DMS153 treated with DMSO at 0.1 percent for 48 hours (cell line): ENCODE measurements around the gene RAB3C.
"Not testable (repeated sequence)": the region's sequence is repeated elsewhere in the genome, so short reads cannot be mapped to it uniquely, and the experiment has no call there.

Experiments used
- DNase-seq: peaks from one replicate; lab custom pipeline; 2025; ENCODE audit not compliant: unreplicated experiment; lab: John Stamatoyannopoulos, UW

RAB3C gene

DNA sequence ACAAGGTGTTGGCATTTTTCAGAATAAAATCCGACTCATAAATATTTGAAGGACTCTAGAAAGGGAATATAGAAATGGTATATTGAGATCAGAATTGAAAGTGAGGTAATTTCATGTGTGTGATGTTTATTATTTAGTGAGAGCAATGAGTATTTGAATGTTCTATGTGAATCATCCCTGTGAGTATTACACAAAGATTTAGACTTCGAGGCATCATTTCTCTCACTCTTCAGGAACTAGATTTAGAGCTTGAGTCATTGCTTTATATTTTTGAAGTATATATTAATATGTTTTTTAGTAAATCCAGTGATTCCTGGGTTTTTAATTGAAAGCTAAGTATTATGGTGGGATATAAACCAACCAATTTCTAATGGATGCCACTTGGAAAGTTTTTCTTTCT is 91.2 kb downstream of the RAB3C start:
- no peak for DNase-seq

DNA sequence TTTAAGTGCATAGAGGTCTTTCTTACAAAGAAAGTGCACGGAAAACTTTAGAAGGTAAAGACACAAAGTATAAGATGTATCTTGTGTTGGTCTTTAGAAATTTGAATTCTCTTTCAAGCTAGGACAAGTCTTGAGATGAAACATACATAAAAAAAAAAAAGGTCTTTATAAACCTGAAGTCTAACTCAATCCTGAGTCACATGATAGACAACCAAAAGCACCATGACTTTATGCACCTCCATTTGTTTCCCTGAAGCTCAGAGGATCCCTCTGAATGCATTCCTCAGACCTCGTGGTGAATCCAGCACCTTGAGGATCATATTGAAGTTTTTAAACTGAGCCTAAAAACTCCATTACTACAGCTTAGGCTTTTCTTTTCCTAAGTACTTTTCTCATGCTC is 91.8 kb downstream of the RAB3C start:
- no peak for DNase-seq

DNA sequence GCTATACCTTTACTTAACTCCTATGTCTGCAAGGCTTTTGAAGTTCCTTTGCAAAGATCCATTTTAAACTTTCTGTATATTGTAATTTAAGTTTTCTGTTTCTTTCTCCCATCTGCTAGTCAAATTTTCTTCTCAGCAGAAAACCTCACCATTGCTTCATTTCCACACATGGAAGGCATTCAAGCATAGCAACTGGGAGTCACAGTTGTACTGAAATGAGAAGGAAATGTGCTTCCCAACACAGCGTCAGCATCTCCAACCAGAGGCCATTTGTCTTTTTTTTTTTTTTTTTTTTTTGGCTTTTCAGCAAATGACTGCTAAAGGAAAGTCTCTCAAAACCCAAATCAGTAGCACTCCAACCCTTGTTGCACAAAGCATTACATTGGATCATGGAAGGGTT is 92.5 kb downstream of the RAB3C start:
- DNase-seq, result no peak

DNA sequence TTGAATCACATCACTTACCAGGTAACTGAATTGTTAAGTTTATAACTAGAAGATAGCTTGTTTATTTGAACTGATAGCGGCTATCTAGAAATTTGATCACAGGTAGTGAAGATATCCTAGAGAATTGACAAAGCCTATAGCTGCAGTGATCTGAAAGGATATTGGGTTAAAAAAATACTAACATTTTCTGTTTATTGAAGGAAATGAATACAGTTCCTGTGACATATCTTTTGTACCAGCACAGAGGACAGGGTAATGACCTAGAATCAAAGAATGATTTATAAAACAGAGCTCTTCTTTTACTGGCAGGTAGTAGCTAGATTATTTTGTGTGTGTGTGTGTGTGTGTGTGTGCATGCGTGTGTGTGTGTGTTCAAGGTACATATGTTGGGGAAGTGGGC is 94.8 kb downstream of the RAB3C start:
- no peak for DNase-seq

DNA sequence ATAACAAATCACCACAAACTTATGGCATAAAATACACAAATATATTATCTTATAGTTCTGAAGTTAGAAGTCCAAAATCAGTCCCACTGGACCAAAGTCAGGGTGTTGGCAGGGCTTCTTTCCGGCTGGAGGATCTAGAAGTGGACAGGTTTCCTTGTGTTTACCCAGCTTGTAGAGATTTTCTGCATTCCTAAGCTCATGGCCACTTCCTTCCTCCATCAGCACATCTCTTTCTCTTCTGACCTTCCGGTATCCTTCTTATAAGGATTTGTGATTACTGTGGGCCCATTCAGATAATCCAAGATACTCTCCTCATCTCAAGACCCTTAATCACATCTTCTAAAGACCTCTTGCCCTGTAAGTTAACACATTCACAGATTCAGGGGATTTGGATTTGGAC is 97.6 kb downstream of the RAB3C start:
- DNase-seq, result no peak

DNA sequence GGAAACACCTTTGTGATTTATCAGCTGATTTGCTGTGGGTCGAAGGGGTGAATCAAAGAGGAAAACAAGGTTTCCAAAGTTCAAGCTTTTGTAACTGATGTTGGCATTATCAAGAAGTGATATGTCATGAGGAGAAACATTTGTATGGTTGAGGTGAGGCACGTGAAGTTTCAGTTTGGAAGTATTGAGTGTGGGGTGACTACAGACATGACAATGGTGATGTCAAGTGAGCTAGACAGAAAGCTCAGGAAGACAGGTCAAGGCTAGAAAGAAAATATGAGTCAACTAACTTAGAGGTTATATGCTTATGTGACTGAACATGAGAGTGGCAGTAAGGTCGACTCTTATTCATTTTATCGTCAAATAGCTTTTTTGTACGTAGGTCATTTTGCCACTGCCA is 99.1 kb downstream of the RAB3C start:
- no peak for DNase-seq

DNA sequence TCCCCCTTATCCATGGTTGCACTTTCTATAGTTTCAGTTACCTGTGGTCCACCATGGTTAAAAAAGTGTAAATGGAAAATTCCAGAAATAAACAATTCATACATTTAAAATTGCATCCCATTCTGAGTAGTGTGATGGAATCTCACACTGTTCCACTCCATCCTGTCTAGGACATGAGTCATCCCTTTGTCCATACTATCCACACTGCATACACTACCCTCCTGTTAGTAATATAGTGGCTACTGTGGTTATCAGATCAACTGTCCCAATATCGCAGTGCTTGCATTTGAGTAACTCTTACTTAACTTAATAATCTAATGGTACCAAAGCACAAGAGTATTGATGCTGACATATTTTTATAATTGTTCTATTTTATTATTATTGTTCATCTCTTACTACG is 100.7 kb downstream of the RAB3C start:
- no peak for DNase-seq

DNA sequence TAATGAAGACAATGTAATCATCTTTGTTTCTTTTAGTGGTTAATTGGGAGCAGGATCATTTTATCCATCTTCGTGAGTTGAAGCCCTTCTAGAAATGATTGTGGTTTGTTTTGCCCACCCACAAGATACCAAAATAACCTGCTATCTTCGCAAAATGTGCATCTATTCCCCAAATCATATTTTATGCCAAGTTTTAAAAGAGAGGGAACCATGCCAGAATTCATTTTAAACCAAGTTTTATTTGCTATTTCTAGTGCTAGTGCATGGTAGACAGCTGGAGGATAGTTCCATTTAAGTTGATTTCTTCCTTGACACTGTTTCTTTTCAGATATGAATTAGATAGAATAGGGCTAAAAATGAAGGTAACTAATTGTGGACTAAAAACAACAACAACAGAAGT is 104.2 kb downstream of the RAB3C start:
- DNase-seq, result no peak

DNA sequence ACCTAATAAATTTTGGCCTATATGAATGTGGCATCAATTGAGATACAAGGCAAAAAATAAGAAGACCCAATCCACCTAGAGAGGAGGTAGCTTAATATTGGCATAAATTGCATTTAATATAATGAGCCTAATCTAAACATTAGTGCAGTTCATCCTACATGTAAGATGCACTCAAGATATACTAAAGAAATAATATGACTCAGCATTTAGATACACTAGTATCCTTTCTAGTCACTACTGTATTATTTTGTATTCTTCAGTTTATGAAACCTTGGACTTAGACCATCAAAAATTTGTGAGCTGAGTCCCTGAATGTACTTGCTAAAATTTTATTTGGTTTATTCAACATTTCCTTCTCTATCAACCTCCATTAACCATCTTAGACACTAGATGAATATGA is 104.7 kb downstream of the RAB3C start:
- no peak for DNase-seq

DNA sequence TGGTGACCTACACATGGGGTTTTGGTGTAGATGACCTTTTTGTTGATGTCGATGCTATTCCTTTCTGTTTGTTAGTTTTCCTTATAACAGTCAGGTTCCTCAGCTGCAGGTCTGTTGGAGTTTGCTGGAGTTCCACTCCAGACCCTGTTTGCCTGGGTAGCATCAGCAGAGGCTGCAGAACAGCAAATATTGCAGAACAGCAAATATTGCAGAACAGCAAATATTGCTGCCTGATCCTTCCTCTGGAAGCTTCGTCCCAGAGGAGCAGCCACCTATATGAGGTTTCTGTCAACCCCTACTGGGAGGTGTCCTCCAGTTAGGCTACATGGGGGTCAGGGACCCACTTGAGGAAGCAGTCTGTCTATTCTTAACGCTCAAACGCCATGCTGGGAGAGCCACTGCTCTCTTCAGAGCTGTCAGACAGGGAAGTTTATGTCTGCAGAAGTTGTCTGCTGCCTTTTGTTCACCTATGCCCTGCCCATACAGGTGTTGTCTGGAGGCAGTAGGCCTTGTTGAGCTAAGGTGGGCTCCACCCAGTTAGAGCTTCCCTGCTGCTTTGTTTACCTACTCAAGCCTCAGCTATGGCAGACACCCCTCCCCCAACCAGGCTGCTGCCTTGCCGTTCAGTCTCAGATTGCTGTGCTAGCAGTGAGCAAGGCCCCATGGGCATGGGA is 116.3 kb downstream of the RAB3C start:
- not testable (repeated sequence) for DNase-seq

DNA sequence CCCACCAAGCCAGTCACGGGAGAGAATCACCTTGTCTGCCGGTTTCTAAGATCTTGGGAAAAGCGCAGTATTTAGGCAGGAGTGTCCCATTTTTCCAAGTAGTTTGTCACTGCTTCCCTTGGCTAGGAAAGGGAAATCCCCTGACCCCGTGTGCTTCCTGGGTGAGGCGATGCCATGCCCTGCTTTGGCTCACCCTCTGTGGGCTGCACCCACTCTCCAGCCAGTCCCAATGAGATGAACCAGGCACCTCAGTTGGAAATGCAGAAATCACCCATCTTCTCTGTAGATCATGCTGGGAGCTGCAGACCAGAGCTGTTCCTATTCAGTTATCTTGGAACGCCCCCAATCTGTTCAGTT is 116.9 kb downstream of the RAB3C start:
- no peak for DNase-seq

DNA sequence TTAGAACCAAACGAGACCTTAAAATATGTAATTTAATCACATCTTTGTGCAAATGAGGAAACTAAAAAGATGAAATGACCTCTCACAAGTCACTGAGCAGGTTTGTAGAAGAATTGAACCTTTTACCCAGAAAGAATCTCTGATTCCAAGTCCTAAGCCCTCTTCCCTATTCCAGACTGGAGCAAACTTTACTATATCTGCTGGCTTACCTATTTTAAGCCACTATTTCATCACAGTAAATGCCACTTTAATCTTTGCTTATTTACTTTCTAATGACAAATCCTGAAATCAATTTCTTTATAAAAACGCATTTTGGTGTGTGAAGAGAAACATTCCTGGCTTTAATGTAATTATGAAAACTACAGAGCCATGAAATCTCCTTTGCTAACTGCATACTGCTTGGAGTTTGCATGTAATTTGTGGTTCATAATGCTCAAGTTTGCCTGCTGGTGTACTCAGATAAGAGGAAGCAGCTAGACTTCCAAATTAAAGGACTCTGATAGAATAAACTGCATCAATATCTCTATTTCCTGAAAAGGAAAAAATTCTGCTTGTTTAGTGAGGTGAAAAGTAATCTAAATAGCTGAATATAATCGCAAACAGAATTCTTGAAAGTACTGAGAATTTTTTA is 121.2 kb downstream of the RAB3C start:
- DNase-seq, result no peak

DNA sequence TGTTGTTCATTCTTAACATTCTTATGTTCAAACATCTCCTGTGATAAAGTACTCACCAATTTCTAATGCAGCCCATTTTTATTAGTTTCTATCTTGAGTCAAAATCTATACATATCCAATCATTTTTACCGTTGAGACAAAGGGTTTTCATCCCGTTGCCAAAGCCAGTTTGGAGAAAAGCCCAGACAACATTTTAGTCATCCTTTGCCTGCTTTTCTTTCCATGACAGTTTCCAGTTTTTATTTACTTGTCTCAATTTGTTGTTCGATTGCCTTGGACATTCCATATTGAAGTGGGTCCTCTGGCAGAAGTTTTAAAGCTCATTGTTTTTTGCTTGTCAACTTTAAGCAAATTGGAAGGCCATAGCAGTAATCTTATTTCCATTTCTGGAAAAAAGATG is 123.9 kb downstream of the RAB3C start:
- DNase-seq, result no peak

DNA sequence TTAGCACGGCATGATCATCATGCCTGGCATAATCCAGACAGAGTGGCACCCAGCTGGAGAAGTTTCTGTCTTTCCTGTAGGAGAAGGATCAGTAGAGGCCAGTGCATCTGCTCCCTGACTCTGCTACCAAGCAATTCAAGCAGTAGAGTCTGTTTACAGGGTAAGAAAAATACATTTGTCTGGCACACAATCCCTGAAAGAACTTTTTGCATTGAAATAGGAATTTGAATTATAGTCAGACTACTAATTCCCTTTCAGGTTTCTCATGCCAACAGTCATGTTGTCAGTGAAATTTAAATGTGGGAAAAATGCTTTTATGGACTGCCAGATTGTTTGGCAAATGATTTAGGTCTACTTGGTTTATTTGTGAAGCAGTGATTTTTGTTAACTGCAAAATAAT is 125.6 kb downstream of the RAB3C start:
- no peak for DNase-seq

DNA sequence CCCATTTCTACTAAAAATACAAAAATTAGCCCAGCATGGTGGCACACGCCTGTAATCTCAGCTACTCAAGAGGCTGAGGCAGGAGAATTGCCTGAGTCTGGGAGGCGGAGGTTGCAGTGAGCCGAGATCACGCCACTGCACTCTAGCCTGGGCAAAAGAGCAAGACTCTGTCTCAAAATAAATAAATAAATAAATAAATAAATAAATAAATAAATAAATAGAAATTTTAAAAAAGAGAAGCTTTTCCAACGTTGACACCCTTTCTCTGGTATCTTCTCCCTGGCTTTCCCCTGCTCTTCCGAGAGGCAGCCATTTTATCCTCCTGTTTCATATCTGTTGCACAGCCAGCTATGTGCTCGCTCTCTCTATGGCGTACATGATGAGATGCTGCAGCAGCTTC is 127.5 kb downstream of the RAB3C start:
- DNase-seq, result not testable (repeated sequence)

DNA sequence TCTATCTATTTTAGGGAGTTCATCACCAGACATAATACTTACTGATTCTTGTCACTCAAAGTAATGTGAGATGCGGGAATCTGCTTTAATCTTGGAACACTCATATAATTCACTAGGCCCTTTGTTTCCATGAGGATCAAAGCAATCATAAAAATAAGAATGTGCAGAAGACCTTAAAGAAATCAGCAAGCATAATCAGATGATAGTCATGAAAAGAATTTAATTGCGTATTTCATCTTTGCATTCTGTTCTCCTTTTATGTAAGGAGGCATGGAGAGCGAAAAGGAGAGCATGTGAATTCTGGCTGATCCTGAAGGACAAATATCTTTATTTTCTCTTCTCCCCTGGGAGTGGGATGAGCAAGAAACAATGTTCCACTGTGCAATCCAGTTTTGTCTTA is 128.0 kb downstream of the RAB3C start:
- DNase-seq, result no peak

DNA sequence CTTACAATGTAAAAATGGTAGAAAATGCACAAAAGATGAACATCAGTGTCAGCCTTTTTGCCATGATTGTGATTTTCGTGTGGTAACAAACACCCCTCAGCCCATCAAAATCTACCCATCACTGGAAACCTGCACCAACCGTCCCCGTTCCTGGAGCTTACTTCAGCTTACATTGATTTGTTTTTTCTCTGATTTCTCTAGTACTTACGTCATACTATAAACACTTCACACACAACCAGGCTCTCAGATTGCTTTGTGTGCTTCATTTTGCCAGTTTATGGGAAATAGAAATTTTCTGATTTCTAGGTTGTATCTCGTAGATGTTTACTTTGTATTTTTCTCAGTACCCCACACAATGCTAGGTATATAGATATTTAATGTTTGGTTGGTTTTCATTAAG is 129.1 kb downstream of the RAB3C start:
- no peak for DNase-seq

DNA sequence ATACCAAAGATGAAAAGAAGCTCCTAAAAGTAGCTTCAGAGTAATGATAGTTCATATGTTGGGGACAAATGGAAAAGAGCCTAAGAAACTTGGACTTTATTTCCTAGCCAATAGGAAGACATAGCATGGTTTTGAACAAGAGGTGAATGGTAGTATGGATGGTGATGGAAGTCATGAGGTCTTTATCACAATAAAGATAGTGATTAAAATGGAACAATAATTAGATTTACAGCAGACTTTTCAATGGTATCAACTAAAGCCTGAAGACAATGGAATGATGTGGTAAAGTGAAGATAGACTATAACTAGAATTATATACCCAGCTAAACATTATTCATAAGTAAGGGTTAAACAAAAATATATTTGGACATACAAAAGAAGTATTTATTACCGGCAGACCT is 131.2 kb downstream of the RAB3C start:
- DNase-seq, result no peak

DNA sequence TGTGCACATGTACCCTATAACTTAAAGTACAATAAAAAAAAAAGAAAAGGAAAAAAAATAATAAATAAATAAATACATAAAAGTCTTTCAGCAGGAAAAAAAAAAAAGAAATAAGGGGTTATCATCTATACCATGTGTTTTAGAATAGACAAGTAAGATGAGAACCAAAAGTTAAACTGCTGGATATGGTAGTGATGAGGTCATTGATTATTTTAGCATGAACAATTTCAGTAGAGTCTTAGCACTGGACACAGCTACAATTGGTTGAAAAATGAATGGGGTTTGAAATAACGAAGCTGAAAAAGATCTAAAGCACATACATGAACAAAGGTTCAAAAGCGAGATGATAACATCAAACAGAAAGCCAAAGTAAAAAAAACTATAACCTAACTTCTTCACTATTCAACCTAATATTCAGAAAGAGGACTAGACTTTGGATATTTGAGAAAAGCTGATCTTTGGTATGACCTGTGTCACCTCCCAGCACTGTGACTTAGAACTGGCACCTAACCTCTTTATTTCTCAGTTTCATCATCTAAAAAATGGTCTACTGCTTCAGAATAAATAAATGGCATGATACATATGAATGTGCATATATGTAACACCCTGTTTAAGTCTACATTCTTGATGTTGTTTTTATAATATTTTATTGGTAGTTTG is 133.3 kb downstream of the RAB3C start:
- DNase-seq, result no peak

DNA sequence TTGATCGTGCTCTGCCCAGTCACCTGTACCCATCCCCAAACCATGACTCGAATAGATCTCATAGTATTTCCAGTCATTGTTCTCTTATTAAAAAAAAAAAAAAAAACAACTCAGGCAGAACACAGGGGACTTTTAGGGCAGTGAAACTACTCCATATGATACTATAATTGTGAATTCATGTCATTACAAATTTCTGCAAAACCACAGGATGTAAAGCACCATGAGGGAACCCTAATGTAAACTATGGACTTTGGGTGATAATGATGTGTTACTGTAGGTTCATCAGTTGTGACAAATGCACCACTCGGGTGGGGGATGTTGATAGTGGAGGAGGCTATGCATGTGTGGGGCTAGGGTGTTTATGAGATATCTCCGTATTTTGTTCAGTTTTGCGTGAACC is 133.8 kb downstream of the RAB3C start:
- no peak for DNase-seq

DNA sequence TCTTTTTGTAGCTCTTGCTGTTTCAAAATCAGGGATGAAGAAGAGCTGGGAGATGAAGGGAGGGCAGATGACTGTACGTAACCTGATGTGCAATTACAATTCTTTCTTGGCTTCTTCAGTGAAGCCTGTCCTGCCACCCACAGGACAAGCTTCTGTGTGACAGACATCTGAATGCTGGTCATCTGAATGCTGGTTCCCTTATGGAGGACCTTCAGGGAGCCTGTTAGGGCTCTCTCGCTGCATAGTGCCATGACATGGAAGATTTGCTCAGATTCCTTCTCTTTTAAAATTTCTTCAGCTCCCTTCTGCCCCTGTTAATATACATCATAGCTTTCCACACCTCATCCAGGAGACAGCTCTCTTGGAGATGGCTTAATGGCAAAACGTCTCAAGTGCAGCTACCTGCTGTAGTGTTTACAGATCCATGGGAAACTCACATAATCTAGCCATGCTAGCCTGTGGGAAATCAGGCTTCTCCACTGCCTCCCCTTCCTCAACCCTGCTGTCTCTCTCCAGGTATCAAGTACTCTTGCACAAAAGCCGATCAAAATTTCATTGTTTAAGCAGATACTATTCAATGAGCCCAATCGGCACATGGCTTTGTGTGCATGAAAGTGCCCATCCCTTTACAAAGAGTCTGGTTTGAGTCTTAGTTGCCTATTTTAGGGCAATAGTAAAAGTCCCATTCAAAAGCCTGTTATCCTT is 134.6 kb downstream of the RAB3C start:
- no peak for DNase-seq
